ENCODE measurements around the gene EIF5. TPM values are rescaled to one million over a fixed set of nuclear protein-coding genes. Genes with fewer than 3 reads are reported as not detected.

EIF5 gene
- total and polyA plus RNA-seq, 2 experiments from 2014 or later, result 194 to 634 TPM

GRCh38 chr14:103362780-103363179, 28.7 kb downstream of the EIF5 start (continued):
- TF ChIP-seq ZNF462 (CRISPR knock-in tag; IDR thresholded peaks at IDR 0.05) (no peak), EZH2phosphoT487 (IDR thresholded peaks at IDR 0.05; ENCODE audit: unreplicated experiment) (no peak), REST (IDR thresholded peaks at IDR 0.05; ENCODE audit: unreplicated experiment) (no peak)

DNA sequence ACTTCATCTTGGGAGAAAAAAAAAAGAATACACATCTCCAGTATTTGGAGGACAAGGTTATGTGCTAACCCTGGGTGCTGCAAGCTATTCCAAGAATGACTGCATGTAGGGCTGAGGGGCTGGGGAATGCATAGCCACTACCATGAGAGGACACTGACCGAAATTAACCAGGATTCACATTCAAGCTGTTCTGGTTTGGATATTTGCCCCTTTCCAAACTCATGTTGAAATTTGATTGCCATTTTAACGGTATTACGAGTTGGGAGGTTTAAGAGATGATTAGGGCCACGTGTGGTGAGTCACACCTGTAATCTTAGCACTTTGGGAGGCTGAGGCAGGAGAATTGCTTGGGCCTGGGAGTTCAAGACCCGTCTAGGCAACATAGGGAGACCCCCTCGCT, 32.7 kb downstream of the EIF5 start:
- Histone ChIP-seq H3K79me2 (replicated peaks; ENCODE audit: insufficient read depth) (no peaks in the 10 kb centered on the region), H3K4me2 (no peak overlapping the region), H3F3A (replicated peaks; ENCODE audit: low read depth) (no peaks in the 10 kb centered on the region), H4K20me1 (replicated peaks; ENCODE audit: insufficient read depth) (no peaks in the 10 kb centered on the region), H2AFZ (peak overlapping the region; percentile 28; the same call in 1 of the 2 replicates), H3K27me3 (ENCODE audit: insufficient read depth) (no peaks in the 10 kb centered on the region), H3K4me3 (no peak overlapping the region), H3K36me3 (ENCODE audit: insufficient read depth) (no peaks in the 10 kb centered on the region), H3K9me2 (ENCODE audit: insufficient read depth) (no peaks in the 10 kb centered on the region), H3K4me1 (ENCODE audit: insufficient read depth) (no peaks in the 10 kb centered on the region), H3K27ac (ENCODE audit: low read depth) (no peak overlapping the region)
- Mint-ChIP-seq H3K4me1 (peaks cover under 1% of the 10 kb centered on the region), H3K36me3 (ENCODE audit: low read depth) (peaks cover 14% of the 10 kb centered on the region), H3K4me3 (no peak overlapping the region), H3K9me3 (peaks cover 21% of the 10 kb centered on the region), H3K27ac (no peak overlapping the region), H3K27me3 (ENCODE audit: insufficient read depth, low read depth, poor library complexity) (peaks cover 5% of the 10 kb centered on the region)
- ATAC-seq (no peak), DNase-seq (ENCODE audit: low spot score) (no peak)
- TF ChIP-seq STAT1 (IDR thresholded peaks at IDR 0.05; ENCODE audit: unreplicated experiment) (no peak), REST (IDR thresholded peaks at IDR 0.05; ENCODE audit: unreplicated experiment) (no peak), CTCF (conservative IDR thresholded peaks at IDR 0.05; ENCODE audit: low read depth in 2 of 2) (no peak), ZNF331 (CRISPR knock-in tag; IDR thresholded peaks at IDR 0.05; ENCODE audit: low read depth) (no peak), NANOG (IDR thresholded peaks at IDR 0.05; ENCODE audit: borderline replicate concordance) (no peak), EZH2phosphoT487 (IDR thresholded peaks at IDR 0.05; ENCODE audit: unreplicated experiment) (no peak)
- TF ChIP-seq, protein P1, sequence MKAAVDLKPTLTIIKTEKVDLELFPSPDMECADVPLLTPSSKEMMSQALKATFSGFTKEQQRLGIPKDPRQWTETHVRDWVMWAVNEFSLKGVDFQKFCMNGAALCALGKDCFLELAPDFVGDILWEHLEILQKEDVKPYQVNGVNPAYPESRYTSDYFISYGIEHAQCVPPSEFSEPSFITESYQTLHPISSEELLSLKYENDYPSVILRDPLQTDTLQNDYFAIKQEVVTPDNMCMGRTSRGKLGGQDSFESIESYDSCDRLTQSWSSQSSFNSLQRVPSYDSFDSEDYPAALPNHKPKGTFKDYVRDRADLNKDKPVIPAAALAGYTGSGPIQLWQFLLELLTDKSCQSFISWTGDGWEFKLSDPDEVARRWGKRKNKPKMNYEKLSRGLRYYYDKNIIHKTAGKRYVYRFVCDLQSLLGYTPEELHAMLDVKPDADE (IDR thresholded peaks at IDR 0.05), result no peak
